ENCODE measurements around the gene LRRC18.

- TF ChIP-seq ZNF792 (CRISPR knock-in tag; IDR thresholded peaks at IDR 0.05) (no peak), ZNF775 (CRISPR knock-in tag; IDR thresholded peaks at IDR 0.05; ENCODE audit: borderline replicate concordance) (no peak), ZNF670 (CRISPR knock-in tag; IDR thresholded peaks at IDR 0.05; ENCODE audit: borderline replicate concordance) (no peak), NFYB (CRISPR knock-in tag; IDR thresholded peaks at IDR 0.05) (no peak), RAD51 (IDR thresholded peaks at IDR 0.05; ENCODE audit: borderline replicate concordance) (no peak), ZNF264 (CRISPR knock-in tag; IDR thresholded peaks at IDR 0.05) (no peak), ZNF512 (CRISPR knock-in tag; IDR thresholded peaks at IDR 0.05) (no peak), ZNF550 (CRISPR knock-in tag; IDR thresholded peaks at IDR 0.05; ENCODE audit: borderline replicate concordance) (no peak)
- TF ChIP-seq, protein P1, sequence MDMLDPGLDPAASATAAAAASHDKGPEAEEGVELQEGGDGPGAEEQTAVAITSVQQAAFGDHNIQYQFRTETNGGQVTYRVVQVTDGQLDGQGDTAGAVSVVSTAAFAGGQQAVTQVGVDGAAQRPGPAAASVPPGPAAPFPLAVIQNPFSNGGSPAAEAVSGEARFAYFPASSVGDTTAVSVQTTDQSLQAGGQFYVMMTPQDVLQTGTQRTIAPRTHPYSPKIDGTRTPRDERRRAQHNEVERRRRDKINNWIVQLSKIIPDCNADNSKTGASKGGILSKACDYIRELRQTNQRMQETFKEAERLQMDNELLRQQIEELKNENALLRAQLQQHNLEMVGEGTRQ (IDR thresholded peaks at IDR 0.05; ENCODE audit: low read depth, low read length), result no peak
- TF ChIP-seq, protein P1 (CRISPR knock-in tag; IDR thresholded peaks at IDR 0.05; ENCODE audit: borderline replicate concordance), result no peak
- TF ChIP-seq, protein P2, sequence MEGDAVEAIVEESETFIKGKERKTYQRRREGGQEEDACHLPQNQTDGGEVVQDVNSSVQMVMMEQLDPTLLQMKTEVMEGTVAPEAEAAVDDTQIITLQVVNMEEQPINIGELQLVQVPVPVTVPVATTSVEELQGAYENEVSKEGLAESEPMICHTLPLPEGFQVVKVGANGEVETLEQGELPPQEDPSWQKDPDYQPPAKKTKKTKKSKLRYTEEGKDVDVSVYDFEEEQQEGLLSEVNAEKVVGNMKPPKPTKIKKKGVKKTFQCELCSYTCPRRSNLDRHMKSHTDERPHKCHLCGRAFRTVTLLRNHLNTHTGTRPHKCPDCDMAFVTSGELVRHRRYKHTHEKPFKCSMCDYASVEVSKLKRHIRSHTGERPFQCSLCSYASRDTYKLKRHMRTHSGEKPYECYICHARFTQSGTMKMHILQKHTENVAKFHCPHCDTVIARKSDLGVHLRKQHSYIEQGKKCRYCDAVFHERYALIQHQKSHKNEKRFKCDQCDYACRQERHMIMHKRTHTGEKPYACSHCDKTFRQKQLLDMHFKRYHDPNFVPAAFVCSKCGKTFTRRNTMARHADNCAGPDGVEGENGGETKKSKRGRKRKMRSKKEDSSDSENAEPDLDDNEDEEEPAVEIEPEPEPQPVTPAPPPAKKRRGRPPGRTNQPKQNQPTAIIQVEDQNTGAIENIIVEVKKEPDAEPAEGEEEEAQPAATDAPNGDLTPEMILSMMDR (CRISPR knock-in tag; IDR thresholded peaks at IDR 0.05), result no peak
Observed at GRCh38 chr10:48973065-48973464, 33.4 kb upstream of the LRRC18 start.
